Subcutaneous abdominal adipose tissue (tissue), 5 donors: ENCODE results near the gene MSI2.
A peak's percentile ranks its signal among the peaks of the same experiment; 100 is the strongest.

Experiments
- H3K27ac ChIP-seq: one replicate; pipeline ENCODE4 v1.7.0; 2013; ENCODE audit warnings: low read depth, mild to moderate bottlenecking, inconsistent platforms, low read length, moderate library complexity
- H3K27me3 ChIP-seq, 5 donors: one replicate each; pipeline ENCODE4 v1.7.0; 2013; ENCODE audit warnings: low read length in 5 of 5, inconsistent platforms in 1 of 5; ENCODE audit not compliant: control insufficient read depth in 5 of 5, insufficient read depth in 4 of 5
- H3K36me3 ChIP-seq, 5 donors: one replicate each; pipeline ENCODE4 v1.7.0; 2013; ENCODE audit warnings: low read length in 5 of 5; ENCODE audit not compliant: control insufficient read depth in 5 of 5, insufficient read depth in 5 of 5
- H3K4me1 ChIP-seq, 5 donors: one replicate each; pipeline ENCODE4 v1.7.0; 2013; ENCODE audit warnings: low read length in 5 of 5, mild to moderate bottlenecking in 3 of 5, moderate library complexity in 1 of 5; ENCODE audit not compliant: control insufficient read depth in 5 of 5, insufficient read depth in 5 of 5
- H3K4me3 ChIP-seq, 5 donors: one replicate each; pipeline ENCODE4 v1.7.0; 2013; ENCODE audit warnings: low read length in 5 of 5, low read depth in 1 of 5
- H3K9ac ChIP-seq, 5 donors: one replicate each; pipeline ENCODE4 v1.7.0; 2013; ENCODE audit warnings: low read length in 5 of 5, mild to moderate bottlenecking in 4 of 5, moderate library complexity in 3 of 5
- H3K9me3 ChIP-seq, 5 donors: one replicate each; pipeline ENCODE4 v1.7.0; 2013; ENCODE audit warnings: low read length in 5 of 5; ENCODE audit not compliant: control insufficient read depth in 5 of 5
- donor health status: healthy.
- donor health status: healthy.
- donor health status: healthy.
- donor health status: healthy.
- donor health status: healthy.

The MSI2 gene

DNA sequence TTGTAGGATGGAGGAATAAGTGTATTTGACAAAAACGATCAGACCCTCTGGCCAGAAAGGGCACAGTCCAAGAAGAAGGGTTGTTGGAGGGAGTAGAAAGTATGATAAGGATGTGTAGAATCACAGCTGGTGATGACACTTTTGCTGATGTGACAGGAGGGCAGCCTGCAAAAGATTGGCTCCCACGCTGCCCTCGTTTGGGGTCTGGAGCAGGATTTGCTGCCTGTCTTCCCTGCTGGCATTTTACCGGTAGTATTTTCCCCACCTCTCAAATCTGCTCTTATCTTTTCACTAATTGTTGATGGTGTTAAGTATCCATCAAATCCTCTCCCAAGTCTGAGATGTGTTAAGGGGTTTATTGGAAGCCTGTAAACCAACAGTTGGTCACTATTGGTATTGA lies 280.0 kb downstream of the MSI2 start:
- peaks cover 0 to 14% (median 6%) of the 10 kb centered on the region in 5 donors for H3K4me1 ChIP-seq
- H3K36me3 ChIP-seq, result peaks cover 0 to 5% (median 0%) of the 10 kb centered on the region in 5 donors
- no peak overlapping the region for H3K9ac ChIP-seq
- H3K27ac ChIP-seq, result no peak overlapping the region
- no peaks in the 10 kb centered on the region for H3K9me3 ChIP-seq
- no peaks in the 10 kb centered on the region for H3K27me3 ChIP-seq
- H3K4me3 ChIP-seq, result no peak overlapping the region

DNA sequence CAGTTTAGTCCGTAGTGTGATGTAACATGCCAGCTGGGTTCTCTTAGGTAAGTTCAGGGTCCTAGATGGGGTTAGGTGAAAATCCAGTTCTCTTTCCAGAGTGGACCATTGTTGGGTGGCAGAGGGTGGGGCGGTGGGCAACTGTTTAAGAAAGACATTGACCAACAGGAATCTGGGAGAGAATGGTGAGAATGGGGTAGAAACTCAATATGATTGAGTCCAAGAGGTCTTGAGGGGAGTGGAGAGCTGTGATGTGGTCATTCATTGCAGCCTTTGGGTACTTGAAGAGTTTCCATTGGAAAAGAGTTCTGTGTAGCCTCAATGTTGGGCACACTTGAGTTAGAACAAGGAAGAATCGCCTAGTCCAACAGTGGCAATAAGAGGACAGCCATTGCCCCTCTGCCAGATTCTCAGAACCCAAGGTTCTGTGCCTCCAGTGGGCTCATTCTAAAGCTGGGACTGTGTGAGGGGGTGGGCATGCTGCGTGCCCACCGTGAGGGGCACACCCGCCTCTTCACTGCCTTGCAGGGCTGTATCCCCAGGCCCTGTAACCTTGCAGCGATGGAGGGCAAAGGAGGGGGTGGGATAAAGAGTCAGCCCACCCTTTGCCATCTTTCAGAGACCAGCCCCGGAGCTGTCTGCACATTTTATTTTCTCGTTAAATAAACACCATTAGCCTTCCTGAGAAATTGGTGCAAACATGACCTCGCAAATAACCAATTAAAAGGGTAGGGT lies 280.6 kb downstream of the MSI2 start:
- H3K27me3 ChIP-seq, result no peaks in the 10 kb centered on the region
- no peak overlapping the region for H3K27ac ChIP-seq
- H3K4me1 ChIP-seq, result peaks cover 0 to 14% (median 10%) of the 10 kb centered on the region in 5 donors
- H3K36me3 ChIP-seq, result peaks cover 0 to 5% (median 0%) of the 10 kb centered on the region in 5 donors
- H3K9ac ChIP-seq, result no peak overlapping the region
- H3K9me3 ChIP-seq, result no peaks in the 10 kb centered on the region
- H3K4me3 ChIP-seq, result peak overlapping the region in 1 of 5 donors; percentile 15

DNA sequence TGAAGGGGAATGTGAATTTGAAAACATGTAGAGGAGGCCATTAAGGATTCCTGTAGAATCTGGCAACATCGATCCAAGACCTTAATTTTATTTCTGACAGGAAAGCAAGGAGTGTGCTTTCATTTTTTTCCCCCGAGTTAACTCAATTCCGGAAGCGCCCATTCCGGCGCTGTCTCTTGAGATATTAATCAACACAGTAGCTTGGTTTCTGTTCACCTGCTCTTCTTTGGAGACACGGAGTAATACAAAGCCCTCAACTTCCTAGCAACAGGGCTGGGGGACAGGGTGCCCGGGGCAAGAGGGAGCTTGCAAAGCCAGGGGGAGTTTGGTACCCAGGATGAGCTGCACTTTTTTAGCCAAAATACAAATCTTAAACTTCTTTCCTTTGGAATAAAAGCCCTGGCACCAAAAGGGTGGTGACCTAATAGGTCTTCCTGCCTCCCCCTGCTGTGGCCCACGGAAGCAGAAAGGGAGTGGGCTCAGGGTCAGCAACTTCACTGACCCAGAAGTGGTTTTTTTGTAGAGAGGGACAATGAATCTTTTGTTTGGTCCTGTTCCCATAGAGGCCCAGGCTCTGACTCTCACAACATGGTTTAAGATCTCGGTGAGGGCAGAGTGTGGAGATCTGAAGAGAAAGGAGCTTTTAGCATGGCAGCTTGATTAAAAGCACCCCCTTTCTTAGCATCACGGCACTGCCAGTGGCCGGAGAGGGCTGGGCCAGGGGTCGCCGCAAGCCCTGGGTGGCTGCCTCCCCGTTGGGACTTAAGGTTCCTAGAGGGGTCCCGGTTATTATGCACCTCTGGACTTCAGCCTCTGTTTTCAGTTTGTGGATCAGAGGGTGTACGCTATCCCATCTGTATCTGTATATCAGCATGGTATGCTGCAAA lies 281.4 kb downstream of the MSI2 start:
- Histone ChIP-seq H3K27ac (no peak overlapping the region), H3K4me1 (peaks cover 0 to 14% (median 10%) of the 10 kb centered on the region in 5 donors), H3K36me3 (peaks cover 0 to 2% (median 0%) of the 10 kb centered on the region in 5 donors), H3K4me3 (peak overlapping the region in 1 of 5 donors; percentile 15), H3K9ac (no peak overlapping the region), H3K9me3 (no peaks in the 10 kb centered on the region), H3K27me3 (no peaks in the 10 kb centered on the region)

DNA sequence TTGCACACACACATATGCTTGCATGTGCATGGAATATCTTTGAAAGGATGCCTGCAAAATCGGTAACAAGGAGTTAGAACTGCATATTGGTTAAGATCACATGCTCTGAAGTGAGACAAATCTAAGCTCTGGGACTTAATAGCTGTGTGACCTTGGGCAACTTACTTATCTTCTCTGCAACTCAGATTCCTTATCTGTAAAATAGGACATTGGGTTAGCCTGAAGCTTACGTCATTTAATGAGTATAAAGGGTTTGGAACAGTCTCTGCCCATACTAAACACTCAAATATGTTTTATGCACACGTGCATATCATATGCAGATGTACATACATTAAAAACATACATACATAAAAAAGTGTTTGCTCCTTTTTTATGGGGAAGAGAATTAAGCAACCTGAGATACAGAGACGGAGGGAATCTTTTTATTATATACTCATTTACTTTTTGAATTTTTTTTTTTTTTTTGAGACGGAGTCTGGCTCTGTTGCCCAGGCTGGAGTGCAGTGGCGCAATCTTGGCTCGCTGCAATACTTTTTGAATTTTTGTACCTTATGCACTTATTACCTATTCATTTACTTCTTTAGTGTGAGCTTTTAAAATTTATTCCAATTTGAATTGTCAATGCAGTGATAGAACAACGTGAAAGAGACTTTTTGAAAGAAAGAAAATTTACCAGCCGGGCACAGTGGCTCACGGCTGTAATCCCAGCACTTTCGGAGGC lies 282.6 kb downstream of the MSI2 start:
- H3K27ac ChIP-seq, result no peak overlapping the region
- no peaks in the 10 kb centered on the region for H3K9me3 ChIP-seq
- no peak overlapping the region for H3K9ac ChIP-seq
- peaks cover 0 to 14% (median 10%) of the 10 kb centered on the region in 5 donors for H3K4me1 ChIP-seq
- H3K27me3 ChIP-seq, result no peaks in the 10 kb centered on the region
- H3K4me3 ChIP-seq, result no peak overlapping the region
- H3K36me3 ChIP-seq, result no peaks in the 10 kb centered on the region

DNA sequence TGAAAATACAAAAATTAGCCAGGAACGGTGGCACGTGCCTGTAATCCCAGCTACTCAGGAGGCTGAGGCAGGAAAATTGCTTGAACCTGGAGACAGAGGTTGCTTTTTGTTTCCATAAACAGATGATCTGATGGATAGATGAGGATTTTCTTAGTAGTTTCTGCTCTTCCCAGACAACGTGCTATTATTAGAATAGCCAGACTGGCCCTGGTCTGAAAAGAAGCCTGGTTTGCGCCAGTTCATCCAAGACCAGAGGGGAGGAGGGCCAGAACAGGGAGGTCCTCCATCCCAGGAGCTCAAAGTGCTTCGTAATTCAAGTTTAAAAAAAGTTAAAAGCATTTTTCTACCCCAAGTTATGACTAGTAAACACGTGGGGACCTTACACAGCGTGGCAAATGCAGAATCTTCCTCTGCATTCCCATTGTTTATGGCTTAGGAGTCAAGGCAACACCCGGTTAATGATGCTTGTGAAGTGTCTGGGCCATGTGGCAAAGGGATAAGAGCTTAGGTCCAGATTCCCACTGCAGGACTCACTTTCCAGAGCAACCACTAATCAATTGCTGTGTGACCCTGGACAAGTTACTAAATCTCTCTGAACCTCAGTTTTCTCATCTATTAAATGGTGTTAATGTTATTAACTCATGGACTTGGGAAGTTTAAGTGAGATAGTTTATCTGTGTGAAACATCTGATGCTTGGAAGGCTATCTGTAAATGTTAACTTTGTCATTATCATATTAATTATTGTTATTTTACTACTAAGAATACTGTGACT lies 283.4 kb downstream of the MSI2 start:
- H3K27ac ChIP-seq, result no peak overlapping the region
- no peak overlapping the region for H3K9ac ChIP-seq
- H3K36me3 ChIP-seq, result no peaks in the 10 kb centered on the region

DNA sequence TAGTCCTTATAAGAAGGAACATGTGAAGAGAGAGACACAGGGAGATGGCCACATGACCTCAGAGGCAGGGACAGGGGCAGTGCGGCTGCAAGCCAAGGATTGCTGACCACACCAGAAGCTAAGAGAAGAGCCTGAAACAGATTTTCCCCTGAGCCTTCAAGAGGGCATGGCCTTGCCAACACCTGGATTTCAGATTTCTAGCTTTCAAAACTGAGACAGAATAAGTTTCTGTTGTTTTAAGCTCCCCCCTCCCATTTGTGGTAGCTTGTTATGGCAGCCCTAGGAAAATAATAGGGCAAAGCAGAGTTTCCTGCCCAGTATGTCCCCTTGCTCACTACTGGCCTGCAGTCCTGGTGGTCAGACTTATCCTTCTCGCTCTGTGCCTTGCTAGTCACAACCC lies 284.3 kb downstream of the MSI2 start:
- no peaks in the 10 kb centered on the region for H3K36me3 ChIP-seq

More for the DNA sequence above, 283.4 kb downstream of the MSI2 start:
- peaks cover 0 to 14% (median 10%) of the 10 kb centered on the region in 5 donors for H3K4me1 ChIP-seq
- no peak overlapping the region for H3K4me3 ChIP-seq
- H3K27me3 ChIP-seq, result no peaks in the 10 kb centered on the region
- H3K9me3 ChIP-seq, result no peaks in the 10 kb centered on the region

DNA sequence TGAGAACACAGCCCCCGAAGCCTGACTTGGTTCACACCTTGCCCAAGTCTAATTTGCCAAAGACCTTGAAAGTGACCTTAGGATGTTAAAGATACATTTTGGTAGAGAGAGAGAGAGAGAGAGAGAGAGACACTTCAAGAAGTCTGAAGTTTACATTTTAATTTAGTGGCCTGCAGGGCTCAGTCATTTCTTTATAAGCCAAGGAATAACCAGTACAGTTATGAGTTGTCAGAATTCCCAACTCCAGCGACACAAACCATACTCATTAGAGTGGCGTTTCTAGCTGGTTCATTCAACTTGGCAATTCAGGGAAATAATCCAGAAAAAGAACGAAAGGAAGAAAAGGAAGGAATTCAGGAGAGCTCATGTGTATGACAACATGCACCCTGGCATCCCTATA lies 284.7 kb downstream of the MSI2 start:
- Histone ChIP-seq H3K9ac (no peak overlapping the region), H3K27ac (no peak overlapping the region), H3K4me3 (no peak overlapping the region), H3K4me1 (peaks cover 0 to 14% (median 10%) of the 10 kb centered on the region in 5 donors), H3K27me3 (no peaks in the 10 kb centered on the region), H3K9me3 (no peaks in the 10 kb centered on the region), H3K36me3 (no peaks in the 10 kb centered on the region)

More for the DNA sequence above, 284.3 kb downstream of the MSI2 start:
- H3K9me3 ChIP-seq, result no peaks in the 10 kb centered on the region
- H3K9ac ChIP-seq, result no peak overlapping the region
- H3K27ac ChIP-seq, result no peak overlapping the region
- H3K4me1 ChIP-seq, result peaks cover 0 to 14% (median 10%) of the 10 kb centered on the region in 5 donors
- no peaks in the 10 kb centered on the region for H3K27me3 ChIP-seq
- H3K4me3 ChIP-seq, result no peak overlapping the region

DNA sequence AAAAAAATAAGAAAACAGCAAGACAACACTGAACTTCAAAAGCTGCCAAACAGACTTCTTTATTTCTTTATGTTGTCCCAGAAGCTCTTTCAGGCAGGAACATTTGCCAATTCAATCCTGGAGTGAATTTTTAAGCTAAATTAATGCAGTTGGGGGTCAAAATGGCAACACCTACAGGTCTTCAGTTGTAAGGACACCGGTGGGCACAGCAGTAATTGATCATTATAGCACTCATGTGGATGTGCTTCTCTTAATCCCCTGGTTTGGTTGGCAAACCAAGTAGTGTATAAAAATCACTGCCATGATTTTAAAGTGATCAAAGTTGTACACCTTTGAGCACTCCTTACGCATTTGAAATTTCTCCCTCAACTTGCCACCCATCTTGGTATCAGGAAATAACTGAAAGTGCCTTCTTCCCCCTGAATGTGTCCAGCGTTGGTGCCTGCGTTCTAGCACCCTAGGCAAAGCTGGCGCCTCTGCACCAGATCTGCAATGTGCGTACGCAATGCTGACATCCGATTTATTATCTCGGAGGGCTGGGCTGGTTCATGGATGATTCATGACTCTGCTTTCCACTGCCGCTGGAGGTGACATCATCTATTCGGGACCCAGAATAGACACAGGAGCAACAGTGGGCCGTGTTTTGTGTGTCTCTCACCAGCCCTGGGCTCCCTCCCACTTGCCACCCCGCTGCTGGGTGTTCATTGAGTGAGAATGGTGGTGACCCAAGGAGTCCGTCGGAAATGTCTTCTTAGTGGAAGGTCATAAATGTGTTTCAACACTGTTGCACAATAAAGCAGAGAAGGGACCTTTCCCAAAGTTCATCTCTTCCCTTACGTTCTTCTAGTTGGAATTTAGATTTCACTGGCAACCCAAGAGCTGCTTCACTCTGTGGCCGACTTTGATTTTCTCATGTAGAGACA lies 285.4 kb downstream of the MSI2 start:
- H3K9ac ChIP-seq, result no peak overlapping the region
- H3K4me3 ChIP-seq, result no peak overlapping the region
- H3K9me3 ChIP-seq, result no peaks in the 10 kb centered on the region
- H3K27ac ChIP-seq, result no peak overlapping the region
- H3K27me3 ChIP-seq, result no peaks in the 10 kb centered on the region
- H3K36me3 ChIP-seq, result no peaks in the 10 kb centered on the region
- peaks cover 0 to 14% (median 10%) of the 10 kb centered on the region in 5 donors for H3K4me1 ChIP-seq
